NCI-H1105 treated with DMSO at 0.1 percent for 48 hours (cell line): ENCODE data around the gene ATP4B.

ENCODE experiments used
- DNase-seq: peaks from one replicate; lab custom pipeline; 2025; lab: John Stamatoyannopoulos, UW

ATP4B gene

GRCh38 chr13:113641426-113641825 is 16.6 kb downstream of the ATP4B start:
- no peak for DNase-seq

- DNase-seq: no peak
These were observed 18.3 kb downstream of the ATP4B start for GRCh38 chr13:113639616-113640262.

- no peak for DNase-seq
These were observed 19.2 kb downstream of the ATP4B start for GRCh38 chr13:113638806-113639205.

- no peak for DNase-seq
These were observed 19.7 kb downstream of the ATP4B start for GRCh38 chr13:113638173-113638746.

- DNase-seq: no peak
These were observed 20.5 kb downstream of the ATP4B start for GRCh38 chr13:113637262-113638160.

- no peak for DNase-seq
These were observed 21.6 kb downstream of the ATP4B start for GRCh38 chr13:113636266-113636963.

- no peak for DNase-seq
These were observed 22.3 kb downstream of the ATP4B start for GRCh38 chr13:113635709-113636108.

GRCh38 chr13:113635048-113635420 is 23.0 kb downstream of the ATP4B start:
- DNase-seq: no peak

- DNase-seq: no peak
These were observed 23.5 kb downstream of the ATP4B start for GRCh38 chr13:113634279-113635047.

GRCh38 chr13:113633485-113633873 is 24.5 kb downstream of the ATP4B start:
- DNase-seq: no peak

- DNase-seq: no peak
These were observed 25.1 kb downstream of the ATP4B start for GRCh38 chr13:113632706-113633484.

GRCh38 chr13:113631341-113632095 is 26.5 kb downstream of the ATP4B start:
- DNase-seq: no peak

GRCh38 chr13:113630804-113631203 is 27.2 kb downstream of the ATP4B start:
- no peak for DNase-seq

- DNase-seq: no peak
These were observed 27.7 kb downstream of the ATP4B start for GRCh38 chr13:113630296-113630695.

GRCh38 chr13:113629866-113630265 is 28.1 kb downstream of the ATP4B start:
- no peak for DNase-seq

GRCh38 chr13:113628291-113629270 is 29.4 kb downstream of the ATP4B start:
- no peak for DNase-seq

GRCh38 chr13:113627136-113627535 is 30.9 kb downstream of the ATP4B start:
- DNase-seq: no peak

- DNase-seq: no peak
These were observed 31.9 kb downstream of the ATP4B start for GRCh38 chr13:113625965-113626721.
